Amygdala (tissue), 56 donors: Measurements from ENCODE around the gene FBXO40.
"Not testable (repeated sequence)": the region's sequence is repeated elsewhere in the genome, so short reads cannot be mapped to it uniquely, and the experiment has no call there.

Experiments used
- DNase-seq, 56 donors: peaks; one replicate each; lab custom pipeline; 2025; lab: John Stamatoyannopoulos, UW

The FBXO40 gene

GRCh38 chr3:121592856-121593702, at the start of gene FBXO40:
Gene FBXO40 (plus strand): TSS chr3:121593379. CDS start chr3:121620576, 27,197 bp downstream.
- DNase-seq: peak in 6 of 56 donors; percentile 1 to 30 (median 16)

GRCh38 chr3:121545049-121545573, 48.1 kb upstream of the FBXO40 start:
- DNase-seq: no peak

- DNase-seq: peak in 55 of 56 donors; percentile 12 to 95 (median 85)
Measured at GRCh38 chr3:121545574-121546455, 47.4 kb upstream of the FBXO40 start, which contains the start of gene POLQ. Gene POLQ (minus strand): TSS chr3:121545988. CDS start chr3:121545877, 111 bp downstream.

- peak in 7 of 56 donors; percentile 3 to 16 (median 12) for DNase-seq
Measured at GRCh38 chr3:121552379-121552778, 40.8 kb upstream of the FBXO40 start.

GRCh38 chr3:121552797-121553196, 40.4 kb upstream of the FBXO40 start:
- no peak for DNase-seq

- DNase-seq: no peak
Measured at GRCh38 chr3:121557426-121557934, 35.7 kb upstream of the FBXO40 start.

GRCh38 chr3:121562148-121562547, 31.0 kb upstream of the FBXO40 start:
- no peak for DNase-seq

GRCh38 chr3:121566773-121567172, 26.4 kb upstream of the FBXO40 start:
- DNase-seq: no peak

GRCh38 chr3:121567649-121568048, 25.5 kb upstream of the FBXO40 start, which contains the start of gene ARGFX:
Gene ARGFX (plus strand): TSS chr3:121567949. CDS start chr3:121570714, 2,765 bp downstream.
- no peak for DNase-seq

GRCh38 chr3:121574449-121574848, 18.7 kb upstream of the FBXO40 start:
- no peak for DNase-seq

GRCh38 chr3:121581691-121582090, 11.5 kb upstream of the FBXO40 start:
- DNase-seq: no peak

GRCh38 chr3:121584418-121584817, 8.8 kb upstream of the FBXO40 start:
- no peak for DNase-seq

GRCh38 chr3:121593806-121594205, 627 bp downstream of the FBXO40 start:
- not testable (repeated sequence) for DNase-seq

- no peak for DNase-seq
Measured at GRCh38 chr3:121594850-121595249, 1.7 kb downstream of the FBXO40 start.

GRCh38 chr3:121595765-121596406, 2.7 kb downstream of the FBXO40 start:
- DNase-seq: no peak

GRCh38 chr3:121598564-121598963, 5.4 kb downstream of the FBXO40 start:
- DNase-seq: no peak

- DNase-seq: not testable (repeated sequence)
Measured at GRCh38 chr3:121599900-121600299, 6.7 kb downstream of the FBXO40 start.

GRCh38 chr3:121601212-121601812, 8.1 kb downstream of the FBXO40 start:
- no peak for DNase-seq

GRCh38 chr3:121604759-121605158, 11.6 kb downstream of the FBXO40 start:
- DNase-seq: no peak

GRCh38 chr3:121606106-121606505, 12.9 kb downstream of the FBXO40 start:
- DNase-seq: no peak
